ENCODE measurements around the gene PRAC1.

DNA sequence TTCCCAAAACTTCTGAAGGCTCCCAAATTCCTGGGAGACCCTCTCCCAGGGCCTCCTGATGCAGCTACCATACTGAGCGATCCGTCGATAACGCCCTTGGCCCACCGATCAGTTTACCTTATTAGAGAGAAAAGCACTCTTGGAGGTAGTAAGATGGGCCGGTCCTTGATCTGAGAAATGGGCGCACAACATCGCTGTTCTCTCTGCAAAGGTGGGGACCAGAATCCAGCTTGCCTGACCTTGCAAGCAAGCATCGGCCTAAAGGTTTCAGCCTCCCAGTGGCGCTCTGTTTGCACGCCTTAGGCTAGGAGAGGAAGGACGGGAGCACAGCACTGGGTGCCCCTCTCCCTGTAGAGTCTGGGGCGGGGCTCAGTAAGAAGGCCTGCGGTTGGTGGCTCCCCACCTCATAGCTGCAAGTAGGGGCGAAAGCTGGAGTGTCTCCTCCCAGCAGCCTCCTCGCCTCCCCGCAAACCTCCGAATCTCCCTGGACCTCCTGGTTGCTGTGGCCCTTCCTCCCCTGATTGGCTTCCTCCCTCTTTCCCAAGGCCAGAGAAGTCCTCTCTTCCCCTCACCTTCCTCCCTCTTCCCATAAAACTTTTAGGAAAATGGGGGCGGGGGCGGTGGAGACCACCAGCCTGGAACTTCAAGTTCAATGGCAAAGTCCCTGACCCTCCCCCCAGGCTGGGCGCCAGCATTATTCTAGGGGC lies at the start of gene PRAC1:
- no peak for TF ChIP-seq CTCF (IDR thresholded peaks at IDR 0.05)
- no peak for TF ChIP-seq EZH2 (IDR thresholded peaks at IDR 0.05; ENCODE audit: borderline replicate concordance, insufficient read depth, low read depth, low read length, poor library complexity, severe bottlenecking)
